Measurements from ENCODE around the gene MYOG.

GRCh38 chr1:203066965-203067364 lies 18.8 kb downstream of the MYOG start:
- TF ChIP-seq EZH2 (IDR thresholded peaks at IDR 0.05; ENCODE audit: borderline replicate concordance, low read depth, low read length, severe bottlenecking) (no peak), CTCF (IDR thresholded peaks at IDR 0.05; ENCODE audit: borderline replicate concordance, extremely low read depth, low read length, poor library complexity, severe bottlenecking) (no peak)

Measured in DND-41 (cell line).